ENCODE results near the gene MREG. TPM values are rescaled to one million over a fixed set of nuclear protein-coding genes. Genes with fewer than 3 reads are reported as not detected.
"Not testable (repeated sequence)": the region's sequence is repeated elsewhere in the genome, so short reads cannot be mapped to it uniquely, and the experiment has no call there.

MREG gene
- total RNA-seq, 1 donor from 2014 or later: 8.1 TPM

DNA sequence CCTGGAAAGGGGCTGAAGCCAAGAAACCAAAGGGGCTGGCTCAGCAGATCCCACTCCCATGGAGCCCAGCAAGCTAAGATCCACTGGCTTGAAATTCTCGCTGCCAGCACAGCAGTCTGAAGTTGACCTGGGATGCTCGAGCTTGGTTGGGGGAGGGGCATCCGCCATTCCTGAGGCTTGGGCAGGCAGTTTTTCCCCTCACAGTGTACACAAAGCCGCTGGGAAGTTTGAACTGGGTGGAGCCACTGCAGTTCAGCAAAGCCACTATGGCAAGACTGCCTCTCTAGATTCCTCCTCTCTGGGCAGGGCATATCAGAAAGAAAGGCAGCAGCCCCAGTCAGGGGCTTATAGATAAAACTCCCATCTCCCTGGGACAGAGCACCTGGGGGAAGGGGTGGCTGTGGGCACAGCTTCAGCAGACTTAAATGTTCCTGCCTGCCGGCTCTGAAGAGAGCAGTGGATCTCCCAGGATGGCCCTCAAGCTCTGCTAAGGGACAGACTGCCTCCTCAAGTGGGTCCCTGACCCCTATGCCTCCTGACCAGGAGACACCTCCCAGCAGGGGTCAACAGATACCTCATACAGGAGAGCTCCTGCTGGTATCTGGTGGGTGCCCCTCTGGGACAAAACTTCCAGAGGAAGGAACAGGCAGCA lies 24.7 kb downstream of the MREG start:
- not testable (repeated sequence) for DNase-seq

DNA sequence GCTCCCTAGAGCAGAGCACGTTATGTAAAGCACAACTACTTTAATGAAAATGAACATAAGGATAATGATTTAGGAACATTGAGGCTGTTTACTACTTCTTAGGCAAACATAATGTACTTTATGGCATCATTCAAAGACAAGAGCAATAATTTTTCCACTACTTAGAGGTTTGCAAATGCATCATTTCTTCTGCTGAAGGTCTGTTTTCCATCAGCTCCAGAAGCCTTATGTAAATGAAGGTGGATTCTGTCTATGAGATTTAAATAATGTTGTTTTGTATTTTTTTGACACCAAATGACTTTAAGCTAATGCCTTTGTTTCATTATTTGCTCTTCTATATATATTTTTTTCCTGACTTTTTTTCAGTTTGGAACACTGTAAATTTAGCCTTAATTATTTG lies 28.1 kb downstream of the MREG start:
- DNase-seq: no peak

DNA sequence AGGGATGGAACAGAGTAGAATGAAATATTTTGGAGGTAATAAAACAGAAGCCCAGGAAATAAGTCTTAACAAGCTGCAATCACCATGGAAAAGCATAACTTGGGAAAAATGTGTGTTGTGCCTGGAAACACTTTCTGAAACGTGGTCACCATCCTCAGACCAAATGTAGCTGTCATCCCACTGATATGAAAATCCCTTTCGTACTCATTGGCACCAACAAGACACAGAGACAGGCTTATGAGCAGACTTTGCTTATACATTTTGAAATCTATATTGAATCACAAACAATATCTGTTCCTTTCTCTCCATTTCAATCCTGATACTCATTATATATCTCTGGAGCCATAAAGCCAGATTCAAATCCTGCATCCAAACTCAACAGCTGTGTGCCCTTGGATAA lies 28.7 kb downstream of the MREG start:
- DNase-seq: no peak

DNA sequence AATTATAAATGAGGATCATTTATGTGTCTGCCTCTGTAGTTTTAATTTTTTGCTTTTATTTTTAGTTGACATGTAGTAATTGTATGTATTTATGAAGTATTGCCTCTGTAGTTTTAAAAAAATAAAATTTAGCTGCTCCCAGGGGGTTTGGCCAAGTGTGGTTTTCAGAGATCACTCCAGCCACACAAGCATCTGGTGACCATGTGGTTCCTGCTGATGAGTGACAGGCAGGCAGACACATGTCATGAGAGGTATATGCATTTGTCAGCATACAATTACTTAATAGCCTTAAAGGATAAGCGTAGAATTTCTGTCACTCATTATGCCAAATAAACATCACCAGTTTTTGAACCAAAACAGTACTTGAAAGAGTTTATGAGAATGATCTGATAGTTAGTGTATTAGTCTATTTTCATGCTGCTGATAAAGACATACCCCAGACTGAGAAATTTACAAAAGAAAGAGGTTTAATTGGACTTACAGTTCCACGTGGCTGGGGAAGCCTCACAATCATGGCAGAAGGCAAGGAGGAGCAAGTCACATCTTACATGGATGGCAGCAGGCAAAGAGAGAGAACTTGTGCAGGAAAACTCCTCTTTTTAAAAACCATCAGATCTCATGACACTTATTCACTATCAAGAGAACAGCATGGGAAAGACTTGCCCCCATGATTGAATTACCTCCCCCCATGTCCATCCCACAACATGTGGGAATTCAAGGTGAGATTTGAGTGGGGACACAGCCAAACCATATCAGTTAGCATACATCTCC lies 29.6 kb downstream of the MREG start:
- DNase-seq: peak; percentile 30

DNA sequence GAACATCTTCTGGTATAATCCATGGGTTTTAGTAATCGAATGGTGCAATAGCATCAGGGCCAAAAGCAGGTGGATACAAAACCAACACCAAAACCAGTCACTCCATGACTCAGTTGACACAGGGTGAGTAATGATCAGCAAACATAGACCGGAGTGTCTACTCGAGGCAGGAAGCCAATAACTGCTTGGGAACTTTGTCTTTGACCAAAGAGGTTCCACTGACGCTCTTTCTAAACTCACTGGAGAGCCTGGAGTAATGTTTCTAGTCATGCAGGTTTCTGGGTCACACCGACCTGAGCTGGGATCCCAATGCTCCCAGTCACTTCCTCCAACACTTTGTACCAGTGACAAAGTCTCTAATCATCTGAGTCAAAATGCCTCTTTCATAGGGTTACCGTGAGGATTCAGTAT lies 30.9 kb downstream of the MREG start:
- DNase-seq: no peak

DNA sequence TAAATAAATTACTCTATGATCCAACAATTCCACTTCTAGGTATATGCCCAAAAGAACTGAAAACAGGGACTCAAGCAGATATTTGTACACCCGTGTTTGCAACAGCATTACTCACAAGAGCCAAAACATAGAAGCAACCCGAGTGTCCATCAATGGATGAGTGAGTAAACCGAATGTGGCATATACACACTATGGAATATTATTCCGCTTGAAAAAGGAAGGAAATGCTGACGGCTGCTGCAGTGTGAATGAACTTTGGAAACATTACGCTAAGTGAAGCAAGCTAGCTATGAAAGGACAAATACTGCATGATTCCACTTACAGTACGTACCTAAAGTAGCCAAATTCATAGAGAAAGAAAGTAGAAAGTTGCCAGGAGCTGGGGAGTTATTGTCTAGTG lies 32.2 kb downstream of the MREG start:
- no peak for DNase-seq

DNA sequence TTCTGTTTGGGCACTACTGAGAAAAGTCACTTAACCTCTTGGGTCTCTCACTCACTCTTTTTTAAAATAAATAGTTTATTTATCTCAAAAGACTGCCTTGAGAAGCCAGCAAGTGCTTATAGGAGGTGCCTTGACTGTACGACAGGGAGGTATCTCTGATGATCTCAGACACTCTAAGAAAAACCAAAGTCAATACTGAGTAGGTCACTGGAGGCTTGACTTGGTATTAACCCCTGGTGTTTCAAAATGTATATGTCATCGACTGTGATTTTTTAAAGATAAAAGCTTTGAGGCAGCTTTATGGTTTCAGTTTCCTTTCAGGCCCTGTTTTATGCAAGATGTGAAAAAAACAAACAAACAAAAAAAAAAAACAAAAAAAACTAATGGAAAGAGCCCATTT lies 33.7 kb downstream of the MREG start:
- DNase-seq: no peak

DNA sequence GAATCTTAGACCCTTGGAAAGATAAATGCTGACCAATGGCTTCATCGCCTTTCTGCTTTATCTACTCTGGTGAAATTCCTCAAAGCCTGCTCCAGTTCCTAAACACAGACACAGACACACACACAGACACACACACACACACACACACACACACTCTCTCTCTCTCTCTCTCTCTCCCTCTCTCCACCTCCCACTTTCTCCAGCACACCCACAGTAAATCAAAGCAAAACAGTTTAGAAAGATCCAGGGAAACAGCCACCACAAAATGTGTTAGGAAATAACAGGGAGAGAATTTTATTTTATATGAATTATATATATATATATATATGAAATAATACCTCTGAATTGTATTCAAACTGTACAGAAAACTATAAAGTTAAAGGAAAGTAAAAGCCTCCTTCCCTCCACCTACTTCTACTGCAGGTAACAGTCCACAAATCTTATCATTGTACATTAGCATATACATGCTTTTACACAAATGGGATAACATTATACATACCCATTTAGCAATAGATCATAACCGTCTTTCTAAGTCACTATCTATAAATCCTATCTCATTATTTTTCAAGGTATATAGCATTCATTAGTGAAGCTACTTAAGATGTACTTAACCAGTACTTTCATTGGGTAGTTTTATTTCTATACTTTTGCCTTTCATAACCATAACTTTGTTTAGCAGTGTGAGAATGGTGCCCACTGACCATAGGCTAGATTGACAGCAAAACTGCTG lies 38.5 kb downstream of the MREG start:
- no peak for DNase-seq

DNA sequence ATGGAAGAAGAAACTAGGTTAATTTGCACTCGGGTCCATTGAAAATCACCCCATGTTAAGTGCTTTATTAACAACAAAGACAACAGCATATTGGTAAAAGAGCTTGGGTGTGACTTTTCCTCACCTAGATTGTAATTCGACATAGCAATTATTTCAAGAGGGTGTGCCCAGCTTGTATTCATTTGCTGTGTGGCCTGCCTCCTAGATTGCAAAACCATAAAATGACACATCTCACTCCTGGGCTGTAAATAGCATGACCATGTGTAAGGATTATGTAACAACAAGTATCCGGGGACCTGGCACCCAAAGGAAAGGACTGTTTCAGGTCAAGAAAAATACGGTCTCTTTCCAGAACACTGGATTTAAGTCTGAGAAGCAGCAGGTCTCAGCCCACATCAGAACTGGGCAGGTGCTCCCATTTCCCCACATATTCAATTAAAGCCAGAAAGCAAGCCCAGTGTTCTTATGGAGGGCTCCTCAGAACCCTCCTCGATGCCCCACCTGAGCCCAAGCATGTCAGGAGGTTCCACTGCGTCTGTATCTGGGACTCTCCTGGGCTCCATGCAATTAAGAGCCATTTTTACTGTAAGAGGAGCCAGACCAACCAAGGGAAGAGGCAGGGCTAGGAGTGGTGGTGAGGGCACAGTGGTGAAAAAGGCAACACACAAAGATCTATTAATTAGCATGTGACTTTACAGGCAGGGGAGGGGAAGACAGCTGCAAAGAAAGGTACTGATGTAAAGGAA lies 39.2 kb downstream of the MREG start:
- no peak for DNase-seq

DNA sequence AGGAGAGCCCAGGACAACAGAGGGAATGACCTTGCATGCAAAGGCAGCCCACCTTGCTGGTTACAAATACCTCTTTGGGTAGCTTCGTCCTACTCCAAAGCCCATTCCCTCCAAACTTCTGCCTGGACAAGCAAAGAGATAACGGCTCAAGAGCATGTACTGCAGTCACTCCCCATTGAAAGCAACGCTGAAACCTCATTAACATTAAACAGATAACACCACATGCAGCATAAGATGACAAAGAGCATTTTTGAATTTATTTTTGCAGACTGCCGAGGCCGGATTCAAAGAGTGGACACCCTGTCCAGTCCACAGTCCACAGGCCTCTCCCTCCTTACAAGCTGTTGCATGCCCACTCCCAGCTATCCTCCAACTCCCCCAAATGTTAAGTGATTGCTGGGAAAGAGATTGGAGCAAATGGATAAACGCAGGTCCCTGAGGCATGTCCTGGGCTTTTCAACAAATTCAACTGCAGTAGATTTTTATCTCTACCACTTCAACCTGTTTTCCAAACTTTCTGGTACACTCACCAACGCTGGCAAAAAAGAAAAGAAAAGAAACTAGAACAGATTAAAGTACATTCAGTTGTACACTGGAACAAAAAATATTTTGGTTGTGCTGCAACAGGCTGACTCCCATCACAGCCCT lies 40.1 kb downstream of the MREG start:
- no peak for DNase-seq

DNA sequence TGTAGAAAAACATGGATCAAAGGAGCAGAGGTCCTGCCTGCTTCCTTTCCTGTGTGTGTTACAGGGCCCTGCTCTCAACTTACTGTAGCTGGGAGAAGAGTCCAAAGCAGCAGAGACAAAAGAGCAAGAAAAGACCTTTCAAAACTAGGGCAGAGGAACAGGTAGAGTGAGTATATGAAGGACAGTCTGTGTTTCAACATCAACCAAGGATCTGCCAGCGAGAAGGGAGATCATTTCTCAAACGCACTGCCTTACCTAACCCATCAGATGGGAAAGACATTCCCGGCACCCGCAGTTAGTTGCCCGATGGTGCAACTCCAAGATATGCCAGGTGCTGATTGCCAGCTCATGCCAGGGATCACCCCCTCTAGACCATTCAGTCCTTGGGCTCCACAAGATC lies 41.7 kb downstream of the MREG start:
- no peak for DNase-seq

DNA sequence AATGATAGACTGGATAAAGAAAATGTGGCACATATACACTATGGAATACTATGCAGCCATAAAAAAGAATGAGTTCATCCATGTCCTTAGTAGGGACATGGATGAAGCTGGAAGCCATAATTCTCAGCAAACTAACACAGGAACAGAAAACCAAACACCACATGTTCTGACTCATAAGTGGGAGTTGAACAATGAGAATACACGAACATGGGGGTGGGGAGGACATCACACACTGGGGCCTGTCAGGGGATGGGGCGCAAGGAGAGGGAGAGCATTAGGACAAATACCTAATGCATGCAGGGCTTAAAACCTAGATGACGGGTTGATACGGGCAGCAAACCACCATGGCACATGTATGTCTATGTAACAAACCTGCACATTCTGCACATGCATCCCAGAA lies 42.5 kb downstream of the MREG start:
- DNase-seq: not testable (repeated sequence)

DNA sequence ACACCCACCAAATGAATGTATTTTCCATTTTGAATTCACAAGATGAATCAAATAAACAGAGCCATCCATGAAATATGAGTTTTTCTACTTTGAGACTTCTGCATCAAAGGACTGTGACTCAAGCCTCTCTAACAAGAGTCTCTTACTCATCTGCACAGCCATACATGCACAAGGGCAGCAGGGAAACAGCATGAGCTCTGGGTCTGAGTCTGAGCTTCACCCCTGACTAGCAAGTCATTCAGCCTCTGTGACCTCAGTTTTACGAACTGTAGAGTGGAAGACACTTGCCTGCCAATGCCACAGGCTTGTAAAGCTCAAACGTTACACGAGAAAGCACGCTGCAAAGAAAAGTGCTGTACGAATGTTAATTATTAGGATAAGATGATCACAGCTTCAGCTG lies 42.9 kb downstream of the MREG start:
- no peak for DNase-seq

DNA sequence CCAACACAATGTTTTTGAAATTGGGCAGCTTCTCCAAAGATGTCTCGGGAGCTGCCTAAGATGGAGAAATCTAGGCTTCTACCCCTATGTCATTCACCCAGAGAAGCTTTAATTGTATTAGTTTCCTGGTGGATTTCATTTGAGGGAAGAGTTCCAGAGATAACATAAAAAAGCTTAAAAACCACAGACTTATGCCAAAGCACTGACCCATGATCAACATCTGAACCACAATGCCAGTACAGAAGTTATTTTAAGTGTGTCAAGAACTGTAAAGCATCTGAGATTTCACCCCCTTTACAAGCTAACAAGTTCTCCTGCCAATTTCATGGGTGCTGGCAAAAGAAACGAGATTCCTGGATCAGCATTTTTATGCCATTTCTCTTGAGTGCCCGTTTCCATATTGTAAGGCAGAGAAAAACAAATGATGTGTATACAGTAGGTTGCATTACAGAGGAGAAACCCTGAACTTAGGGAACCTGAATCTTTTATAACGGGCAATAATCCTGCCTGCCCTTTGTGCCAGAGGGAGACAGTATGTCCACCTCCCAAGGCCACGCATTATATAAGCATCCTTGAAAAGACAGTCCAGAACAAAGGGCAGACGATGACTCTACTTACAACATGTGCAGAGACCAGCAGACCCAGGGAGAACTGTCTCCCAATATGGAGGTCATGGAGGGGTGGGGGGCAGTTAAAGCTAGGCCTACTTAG lies 44.1 kb downstream of the MREG start:
- DNase-seq: no peak

DNA sequence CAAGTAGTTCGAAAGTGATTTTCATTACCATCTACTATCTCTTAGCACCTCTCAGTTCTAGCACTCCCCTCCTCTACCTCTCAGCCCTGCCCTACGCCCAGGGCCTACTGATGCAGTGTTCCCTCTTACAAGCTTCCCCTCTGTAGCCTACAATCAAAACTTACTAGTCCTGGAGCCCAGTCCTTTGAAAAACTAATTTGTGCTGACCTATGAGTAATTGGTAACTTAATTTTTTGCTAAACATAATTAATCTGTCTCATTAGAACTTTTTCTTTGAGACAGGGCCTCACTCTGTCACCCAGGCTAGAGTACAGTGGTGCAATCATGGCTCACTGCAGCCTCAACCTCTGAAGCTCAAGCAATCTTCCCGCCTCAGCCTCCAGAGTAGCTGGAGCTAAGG lies 44.9 kb downstream of the MREG start:
- no peak for DNase-seq

DNA sequence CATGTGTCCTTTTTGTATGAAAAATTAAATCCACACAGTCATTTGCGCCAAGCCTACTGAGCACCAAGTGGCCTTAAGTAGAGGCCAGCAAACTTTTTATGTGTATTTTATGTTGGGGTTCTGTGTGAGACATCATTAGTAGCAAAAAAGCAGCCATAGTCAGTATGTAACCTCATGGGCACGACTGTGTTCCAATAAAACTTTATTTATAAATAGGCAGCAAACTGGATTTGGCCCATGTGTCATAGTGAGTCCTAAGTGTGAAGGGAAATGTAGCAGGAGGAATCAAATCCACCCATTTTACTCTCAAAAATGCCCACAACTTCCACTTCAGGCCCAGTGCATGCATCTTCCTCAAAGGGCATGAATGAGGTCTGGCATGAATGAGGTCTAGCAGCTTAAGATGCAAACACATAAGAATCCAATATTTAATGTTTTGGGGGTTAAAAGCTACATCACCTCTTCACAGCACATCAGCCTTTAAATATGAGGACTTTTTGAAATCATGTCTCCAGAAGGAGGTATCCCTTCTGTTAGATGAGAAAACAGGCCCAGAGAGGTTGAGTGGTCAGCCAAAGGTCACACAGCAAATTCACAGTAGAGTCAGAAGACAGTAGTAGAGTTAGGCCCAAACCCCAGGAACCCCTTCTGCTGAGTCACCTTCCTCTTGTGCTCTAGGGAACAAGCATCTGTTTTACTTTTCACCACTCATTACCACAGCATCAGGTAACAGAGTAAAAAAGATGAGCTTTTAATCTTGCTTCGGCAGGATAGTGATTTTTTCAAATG lies 45.6 kb downstream of the MREG start:
- no peak for DNase-seq

DNA sequence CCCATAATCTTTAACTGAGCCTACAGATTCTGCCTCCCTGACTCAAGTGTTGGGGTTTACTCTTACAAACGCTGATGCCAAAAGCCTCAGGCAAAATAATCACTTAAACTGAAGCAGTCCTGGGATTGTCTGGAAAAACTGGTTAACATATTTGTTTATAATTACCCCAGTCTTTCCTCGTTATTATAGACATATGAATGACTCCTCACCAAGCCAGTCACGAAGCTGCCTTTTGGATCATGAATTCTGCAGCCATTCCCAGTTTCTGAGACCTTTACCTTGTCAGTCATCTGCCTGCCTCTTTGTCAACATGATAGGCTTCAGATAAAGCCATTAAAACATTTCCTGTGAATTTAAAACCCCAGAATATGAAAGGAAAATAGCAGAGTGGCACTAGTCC lies 46.4 kb downstream of the MREG start:
- no peak for DNase-seq

DNA sequence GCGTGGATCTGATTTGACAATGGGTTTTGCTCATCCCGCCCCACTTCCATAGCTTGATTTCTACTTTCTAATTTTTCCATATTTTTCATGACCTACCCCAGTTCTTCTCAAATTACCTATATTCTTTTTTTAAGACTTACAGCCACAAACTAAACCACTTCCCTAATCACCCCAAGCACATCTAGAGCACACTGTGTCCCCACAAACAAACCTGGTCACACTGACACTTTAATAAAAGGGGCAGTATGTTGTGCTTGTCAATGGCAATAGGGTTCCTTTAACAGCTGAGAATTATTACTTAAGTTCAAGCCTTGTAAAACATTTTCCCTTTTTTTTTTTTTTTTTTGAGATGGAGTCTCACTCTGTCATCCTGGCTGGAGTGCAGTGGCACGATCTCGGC lies 47.1 kb downstream of the MREG start:
- no peak for DNase-seq

DNA sequence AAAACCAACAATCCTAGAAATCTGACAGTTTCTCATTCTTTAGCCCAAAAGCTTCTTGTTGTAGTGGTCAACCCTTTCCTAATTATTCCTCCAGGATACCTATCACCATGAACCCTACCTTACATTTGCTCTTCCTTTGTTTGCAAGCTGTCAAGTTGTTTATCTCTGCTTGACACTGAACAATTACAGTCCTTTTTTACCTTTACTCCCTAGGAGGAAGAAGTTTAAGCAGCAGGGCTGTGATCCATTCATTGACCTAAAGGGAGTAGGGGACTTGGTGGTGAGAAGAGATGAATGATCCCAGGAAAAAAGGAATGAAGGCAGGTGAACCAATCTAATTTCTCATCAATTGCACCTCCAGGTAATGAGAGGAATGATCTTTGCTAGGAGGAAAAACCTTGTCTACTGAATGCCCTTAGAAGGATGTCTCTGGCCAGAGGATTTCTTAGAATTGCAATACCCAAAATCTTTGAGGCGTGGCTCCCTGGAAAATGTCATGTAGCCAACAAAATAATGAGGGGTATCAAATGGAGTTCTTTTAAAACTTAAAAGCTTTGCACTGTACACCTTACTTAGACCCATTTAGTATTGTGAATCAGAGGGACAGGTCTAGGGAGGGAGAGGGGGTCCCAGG lies 47.7 kb downstream of the MREG start:
- DNase-seq: no peak

DNA sequence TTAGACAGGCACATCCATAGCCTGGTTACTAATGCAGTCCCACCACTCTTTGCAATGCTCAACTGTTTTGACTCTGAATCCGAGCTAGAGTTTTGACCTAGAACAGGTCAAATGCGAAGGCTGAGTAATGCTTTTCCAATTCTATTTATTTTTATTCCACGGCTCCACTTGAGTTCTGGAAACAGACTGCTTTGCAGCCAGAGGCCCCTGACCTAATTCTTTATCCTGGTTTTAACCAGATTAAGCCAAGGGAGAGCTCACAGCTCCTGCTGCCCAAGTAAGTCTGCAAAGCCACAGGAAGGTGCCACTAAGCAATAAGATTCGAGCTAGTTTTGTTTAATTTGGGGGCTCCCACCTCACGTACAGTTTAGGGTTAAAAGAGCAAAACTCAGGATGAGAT lies 51.4 kb downstream of the MREG start:
- DNase-seq: no peak
